Left kidney (tissue), 2 donors: ENCODE results near the gene WDPCP. TPM values are rescaled to one million over a fixed set of nuclear protein-coding genes. Genes with fewer than 3 reads are reported as not detected.
"Not testable (repeated sequence)": the region's sequence is repeated elsewhere in the genome, so short reads cannot be mapped to it uniquely, and the experiment has no call there.

Experiments used
- DNase-seq: peaks from one replicate; pipeline ENCODE4 v3.0.0-alpha.2; 2013
- polyA plus RNA-seq: library from polyadenylated mRNA; unstranded; fragments of 120-200 nt; gene quantifications from one replicate; pipeline ENCODE4 v1.2.1, GENCODE V29; 2013; ENCODE audit not compliant: insufficient read length

WDPCP gene
- polyA plus RNA-seq, 1 donor: 16.4 TPM

DNA sequence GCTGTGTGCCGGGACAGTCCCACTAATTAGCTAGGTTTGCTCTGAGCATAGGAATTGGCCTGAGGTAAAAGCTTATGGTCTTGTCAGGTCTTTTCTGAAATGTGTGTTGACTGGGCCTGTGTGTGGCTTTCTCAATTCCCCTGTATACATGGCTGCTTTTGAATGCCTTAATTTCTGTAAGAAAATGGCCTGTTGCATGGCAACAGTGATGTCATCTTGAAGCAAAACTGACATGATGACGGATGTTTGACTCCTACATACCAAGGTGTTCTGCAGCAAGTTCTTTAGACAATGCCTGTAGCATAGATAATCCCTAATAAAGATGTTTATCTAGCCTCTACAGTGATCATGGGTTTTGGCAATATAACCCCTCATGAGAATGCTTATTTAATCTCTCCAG lies 339.1 kb downstream of the WDPCP start:
- no peak for DNase-seq

DNA sequence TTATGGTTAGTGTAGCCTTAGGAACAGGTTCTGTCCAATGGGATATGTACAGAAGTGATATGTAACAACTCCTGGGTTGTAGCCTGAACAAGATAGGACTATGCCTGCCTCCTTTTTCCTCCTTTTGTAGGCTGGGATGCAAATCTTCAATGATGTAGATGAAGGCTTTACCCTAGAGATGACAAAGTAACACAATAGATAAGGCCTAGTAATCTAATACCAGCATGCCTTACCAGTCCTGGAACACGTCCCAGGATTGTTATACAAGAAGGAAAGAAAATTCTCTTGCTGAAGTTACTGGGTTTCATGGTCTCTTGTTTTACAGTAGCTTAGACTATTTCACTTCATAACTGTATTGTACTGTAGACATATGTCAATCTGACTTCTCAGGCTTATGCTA lies 345.5 kb downstream of the WDPCP start:
- DNase-seq: no peak

DNA sequence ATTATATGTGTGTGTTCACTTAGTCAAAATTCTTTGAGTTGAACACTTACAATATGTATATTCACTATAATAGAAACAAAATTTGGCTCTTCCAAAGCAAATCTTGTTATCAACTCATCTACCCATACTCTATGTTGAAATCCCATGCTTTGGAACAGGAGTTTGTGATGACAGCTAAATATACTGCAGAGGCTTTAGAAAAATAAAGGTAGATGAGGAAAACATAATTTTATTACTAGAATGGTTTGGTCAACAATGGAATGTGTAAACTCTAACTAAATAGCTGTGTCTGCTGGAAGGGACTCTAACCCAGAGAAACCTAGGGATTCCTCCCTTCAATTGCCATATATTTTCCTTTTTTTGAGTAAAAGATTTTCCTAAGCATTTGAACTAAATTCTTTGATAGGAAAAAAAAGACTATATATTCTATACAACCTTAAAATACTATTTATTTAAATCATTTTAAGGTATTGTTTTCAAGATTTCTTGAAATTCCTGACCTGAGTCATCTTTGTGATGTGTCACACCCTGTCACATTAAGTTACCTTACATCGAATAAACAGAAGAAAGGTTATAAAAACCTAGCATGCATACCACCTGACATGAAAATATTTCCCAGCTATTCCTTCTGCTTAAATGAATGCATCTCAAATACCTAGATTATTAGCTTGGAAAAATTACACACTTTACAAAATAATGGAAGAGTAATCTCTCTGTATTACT lies 362.2 kb downstream of the WDPCP start:
- no peak for DNase-seq

DNA sequence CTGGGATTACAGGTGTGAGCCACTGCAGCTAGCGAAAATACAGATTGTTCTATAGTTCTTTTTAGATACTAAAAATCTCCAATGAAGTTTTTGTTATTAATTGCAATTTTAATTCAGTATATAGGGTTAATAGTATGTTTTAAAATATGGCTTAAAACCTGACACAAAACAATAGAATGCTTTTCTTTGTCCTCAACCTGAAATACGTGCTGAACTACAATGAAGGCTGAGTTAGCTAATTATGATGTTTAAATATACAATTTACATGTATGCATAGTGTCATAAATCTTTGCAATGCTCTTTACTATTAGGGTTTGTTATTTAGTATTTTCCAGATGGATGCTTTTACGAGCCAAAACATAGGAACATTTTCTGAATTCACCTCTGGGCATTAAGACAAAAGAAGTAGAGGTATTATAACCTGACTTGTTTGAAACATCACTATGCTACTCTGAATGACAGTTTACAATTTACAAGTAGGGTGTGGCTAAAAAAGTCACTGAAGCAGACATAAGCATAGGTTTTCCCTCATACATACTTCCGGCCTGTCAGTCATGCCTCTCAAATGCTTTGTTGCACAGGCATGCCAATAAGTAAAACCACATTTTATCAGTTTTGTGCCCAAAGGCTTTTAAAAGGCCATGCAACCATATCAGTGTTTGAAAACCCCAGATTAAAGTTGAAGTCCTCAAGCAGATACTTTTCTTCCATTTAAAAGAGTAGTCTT lies 369.3 kb downstream of the WDPCP start:
- no peak for DNase-seq

DNA sequence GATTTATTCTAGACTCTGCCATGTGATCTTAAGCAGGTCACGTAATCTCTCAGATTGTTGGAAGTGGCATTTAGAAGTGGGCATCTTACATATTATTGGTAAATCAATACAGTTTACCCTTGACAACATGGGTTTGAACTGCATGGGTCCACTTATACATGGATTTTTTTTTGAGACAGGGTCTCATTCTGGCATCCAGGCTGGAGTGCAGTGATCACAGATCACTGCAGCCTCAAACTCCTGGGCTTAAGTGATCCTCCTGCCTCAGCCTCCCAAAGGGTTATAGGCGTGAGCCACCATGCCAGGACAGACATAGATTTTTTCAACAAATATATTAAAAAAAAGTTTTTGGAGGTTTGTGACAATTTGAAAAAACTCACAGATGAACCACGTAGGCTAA lies 393.0 kb downstream of the WDPCP start:
- no peak for DNase-seq

DNA sequence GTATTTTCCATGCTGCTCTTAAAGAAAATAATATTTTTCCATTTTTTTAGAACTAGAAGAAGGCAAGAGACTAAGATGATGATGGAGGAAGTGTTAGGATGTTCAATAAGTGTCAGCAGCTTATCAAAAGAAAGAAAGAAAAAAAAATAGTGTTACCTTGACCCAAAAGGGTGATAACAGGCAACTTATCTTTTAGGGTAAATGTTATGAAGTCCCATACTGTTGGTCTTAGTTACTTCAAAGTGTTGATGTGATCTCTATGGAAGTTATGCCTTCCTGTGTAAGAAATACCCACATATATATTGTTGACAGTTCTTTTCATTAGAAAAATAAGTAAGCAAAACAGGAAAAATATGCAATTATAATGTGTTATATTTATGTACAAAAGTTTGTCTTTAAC lies 394.1 kb downstream of the WDPCP start:
- DNase-seq: no peak

DNA sequence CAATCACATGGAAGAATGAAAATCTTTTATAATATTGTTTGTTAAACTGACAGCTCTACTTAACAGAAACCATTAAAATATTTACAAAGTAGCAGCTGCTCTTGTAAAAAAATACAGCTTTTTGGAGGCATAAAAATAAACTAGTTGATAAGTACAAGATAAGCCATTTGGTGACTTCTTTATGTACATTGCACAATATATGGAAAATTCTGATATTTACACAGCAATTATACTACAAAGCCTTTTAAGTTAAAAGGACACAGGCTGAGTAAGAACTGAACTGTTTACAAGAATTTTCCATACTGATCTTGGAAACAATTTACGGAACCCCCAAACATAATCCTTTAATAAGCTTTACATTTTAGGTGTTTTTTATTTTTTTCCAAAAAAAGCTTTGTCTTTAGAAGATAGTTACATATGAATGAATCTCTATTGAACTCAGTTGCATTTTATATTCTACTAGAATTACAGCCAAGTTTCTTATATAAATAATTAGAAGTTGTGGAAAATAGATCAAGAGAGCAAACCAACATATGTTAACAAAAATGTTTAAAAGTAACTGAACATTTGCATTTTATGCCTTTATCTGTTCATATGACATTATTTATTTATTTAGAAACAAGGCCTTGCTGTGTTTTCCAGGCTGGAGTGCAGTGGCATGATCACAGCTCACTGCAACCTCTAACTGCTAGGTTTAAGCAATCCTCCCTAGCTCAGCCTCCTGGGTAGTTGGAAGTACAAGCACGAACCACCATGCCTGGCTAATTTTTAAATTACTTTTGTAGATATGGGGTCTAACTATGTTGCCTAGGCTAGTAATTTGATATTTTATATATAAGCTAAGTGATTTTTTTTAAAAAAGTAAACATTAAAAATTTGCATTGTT lies 395.1 kb downstream of the WDPCP start:
- DNase-seq: no peak

DNA sequence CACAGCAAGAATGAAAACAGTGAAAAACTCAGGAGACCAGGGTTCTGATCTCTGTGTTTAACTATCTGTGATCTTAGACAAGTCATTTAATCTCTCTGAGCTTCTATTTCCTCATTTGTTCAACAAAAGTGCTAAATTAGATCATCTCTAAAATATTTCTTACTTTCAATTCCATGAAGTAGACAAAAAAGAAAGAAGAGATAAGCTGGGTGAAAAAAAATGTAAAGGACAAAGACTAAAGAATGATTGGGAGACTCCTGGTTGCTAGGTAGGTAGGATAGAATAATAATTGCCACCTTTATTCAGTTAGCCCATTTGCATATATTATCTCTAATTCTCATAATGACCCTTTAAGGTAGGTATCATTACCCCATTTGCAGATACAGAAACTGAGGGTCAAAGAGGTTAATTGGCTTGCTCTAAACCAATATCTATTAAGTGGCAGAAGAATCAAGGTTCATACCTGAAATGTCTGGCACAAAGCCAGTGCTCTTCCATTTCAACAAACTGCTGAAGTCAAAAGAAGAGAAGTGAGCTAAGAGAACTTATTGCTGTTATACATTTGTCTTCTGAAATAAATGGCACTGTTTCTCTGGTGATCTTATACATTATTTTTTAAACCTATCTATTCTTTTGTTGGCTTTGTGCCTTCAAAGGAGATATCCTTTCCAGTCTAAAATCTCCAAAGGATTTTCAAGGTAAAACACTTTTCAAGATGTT lies 395.9 kb downstream of the WDPCP start:
- DNase-seq: no peak

DNA sequence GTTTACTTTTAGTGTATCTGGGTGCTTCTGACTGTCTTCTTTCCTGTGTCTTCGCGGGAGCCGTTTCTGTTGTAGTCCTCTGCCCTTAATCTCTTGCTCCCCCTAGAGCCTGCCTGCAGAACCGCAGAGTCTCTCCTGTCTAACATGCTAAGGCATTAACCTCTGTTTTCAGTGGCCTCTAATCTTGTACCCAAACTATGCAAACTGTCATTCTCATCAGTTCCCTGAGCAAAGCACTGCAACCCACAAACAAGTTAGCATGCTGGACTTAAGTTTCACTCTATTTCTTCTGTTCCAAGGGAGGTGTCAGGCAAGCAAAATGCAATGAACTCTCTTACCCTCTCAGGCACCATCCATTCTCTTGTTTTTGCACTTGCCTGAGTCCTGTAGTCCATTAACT lies 399.3 kb downstream of the WDPCP start:
- no peak for DNase-seq

DNA sequence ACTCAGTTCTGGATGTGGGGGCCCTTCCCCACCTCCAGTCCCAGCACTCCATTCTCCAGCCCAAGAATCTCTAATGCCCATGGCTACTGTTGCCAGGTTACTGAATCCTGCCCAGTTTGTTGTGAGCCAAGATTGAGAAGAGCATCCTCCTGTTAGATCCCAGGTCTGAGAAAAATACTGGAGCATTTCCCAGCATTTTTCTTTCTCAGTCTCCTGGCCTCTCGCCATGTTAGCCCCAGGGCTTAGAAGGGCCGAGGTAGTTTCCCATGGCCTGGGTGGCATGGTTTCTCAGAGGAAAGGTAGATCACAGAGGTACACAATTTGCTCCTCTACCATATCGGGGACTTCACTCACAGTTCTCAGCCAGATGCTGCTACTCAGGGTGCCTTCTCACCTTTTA lies 401.9 kb downstream of the WDPCP start:
- no peak for DNase-seq

DNA sequence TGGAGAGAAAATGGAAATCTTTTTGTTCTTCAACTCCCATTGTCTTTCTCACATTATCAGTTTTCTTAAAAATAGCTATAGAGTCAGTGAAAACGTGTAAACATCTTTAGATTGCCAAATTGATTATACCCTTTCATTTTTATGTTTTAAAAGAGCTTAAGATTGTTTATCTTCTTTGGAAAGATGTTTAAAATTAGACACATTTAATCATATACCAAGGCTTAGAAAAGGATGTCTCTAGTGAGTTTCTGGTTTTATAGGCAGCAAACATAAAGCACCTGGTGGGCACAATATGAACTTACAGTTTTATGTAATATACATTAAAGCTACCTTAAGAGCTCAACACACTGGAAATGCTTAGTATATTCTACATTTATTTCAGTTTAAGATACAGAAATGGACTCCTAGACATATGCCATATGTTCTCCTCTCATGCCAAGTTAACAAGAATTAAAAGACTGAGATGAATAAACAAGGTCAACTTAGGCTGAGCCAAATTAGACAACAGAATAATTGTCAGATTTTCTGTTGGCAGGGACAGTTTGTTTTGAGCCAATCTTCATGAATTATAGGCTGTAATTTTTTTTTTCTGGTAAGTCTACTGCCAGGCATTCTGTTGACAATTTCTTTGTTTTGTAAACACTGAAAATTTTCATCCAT lies 425.0 kb downstream of the WDPCP start:
- DNase-seq: no peak

DNA sequence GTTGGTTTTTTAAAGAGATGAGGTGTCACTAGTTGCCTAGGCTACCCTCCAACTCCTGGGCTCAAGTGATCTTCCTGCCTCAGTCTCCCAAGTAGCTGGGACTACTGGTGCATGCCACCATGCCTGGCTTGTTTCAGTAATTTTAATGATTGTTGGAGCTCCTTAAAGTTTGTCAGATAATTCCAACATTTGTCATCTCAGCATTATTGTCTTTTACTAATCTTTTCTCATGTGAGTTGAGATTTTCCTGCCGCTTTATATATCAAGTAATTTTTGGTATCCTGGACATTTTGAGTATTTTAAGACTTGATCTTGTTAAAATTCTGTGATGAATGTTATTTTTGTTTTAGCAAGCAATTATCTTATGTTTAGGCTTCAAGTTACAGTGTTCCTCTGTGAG lies 429.0 kb downstream of the WDPCP start:
- DNase-seq: no peak

DNA sequence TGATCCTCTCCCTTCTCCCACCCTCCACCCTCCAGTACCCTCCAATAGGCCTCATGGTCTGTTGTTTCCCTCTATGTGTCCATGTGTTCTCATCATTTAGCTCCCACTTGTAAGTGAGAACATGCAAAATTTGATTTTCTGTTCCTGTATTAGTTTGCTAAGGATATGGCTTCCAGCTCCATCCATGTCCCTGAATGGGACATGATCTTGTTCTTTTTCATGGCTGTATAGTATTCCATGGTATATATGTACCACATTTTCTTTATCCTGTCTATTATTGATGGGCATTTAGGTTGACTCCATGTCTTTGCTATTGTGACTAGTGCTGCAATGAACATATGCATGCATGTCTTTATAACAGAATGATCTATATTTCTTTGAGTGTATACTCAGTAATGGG lies 451.6 kb downstream of the WDPCP start:
- DNase-seq: not testable (repeated sequence)

DNA sequence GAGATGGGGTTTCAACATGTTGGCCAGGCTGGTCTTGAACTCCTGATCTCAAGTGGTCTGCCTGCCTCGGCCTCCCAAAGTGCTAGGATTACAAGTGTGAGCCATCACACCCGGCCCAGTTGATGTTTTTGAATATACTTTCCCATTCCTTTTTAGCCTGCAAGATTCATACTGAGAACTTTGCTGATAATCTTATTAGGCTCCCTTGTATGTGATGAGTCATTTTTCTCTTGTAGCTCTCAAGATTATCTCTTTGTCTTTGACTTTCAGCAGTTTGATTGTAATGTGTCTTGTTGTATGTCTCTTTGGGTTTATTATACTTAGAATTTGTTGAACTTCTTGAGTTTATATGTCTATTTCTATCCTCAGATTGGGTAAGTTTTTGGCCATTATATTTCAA lies 456.3 kb downstream of the WDPCP start:
- no peak for DNase-seq

DNA sequence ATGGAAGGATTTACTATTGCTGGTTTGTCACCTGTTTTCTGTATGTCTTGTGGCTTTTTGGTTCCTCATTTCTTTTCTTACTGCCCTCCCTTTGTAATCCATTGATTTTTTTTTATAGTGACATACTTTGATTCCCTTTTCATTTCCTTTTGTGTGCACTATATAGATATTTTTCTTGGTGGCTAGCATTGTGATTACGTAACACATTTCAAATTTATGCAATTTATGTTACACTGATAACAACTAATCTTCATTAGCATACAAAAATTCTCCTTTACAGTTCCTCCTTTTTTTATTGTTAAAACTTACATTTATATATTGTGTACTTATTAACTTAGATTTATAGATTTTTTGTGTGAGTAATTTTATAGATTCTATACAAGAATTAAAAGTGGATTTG lies 457.1 kb downstream of the WDPCP start:
- no peak for DNase-seq

DNA sequence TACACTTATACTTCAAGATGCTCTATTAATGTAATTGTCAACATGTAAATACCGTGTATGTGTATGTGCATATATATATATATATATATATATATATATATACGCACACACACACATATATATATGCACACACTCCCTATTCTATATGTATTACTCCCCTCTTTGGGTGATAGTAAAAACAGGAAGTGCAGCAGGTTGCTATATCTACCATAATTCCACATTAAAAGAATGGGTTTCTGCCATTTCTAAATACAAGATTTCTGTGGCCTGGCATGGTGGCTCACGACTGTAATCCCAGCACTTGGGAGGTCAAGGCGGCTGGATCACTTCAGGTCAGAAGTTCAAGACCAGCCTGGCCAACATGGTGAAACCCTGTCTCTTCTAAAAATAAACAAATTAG lies 460.7 kb downstream of the WDPCP start:
- no peak for DNase-seq

DNA sequence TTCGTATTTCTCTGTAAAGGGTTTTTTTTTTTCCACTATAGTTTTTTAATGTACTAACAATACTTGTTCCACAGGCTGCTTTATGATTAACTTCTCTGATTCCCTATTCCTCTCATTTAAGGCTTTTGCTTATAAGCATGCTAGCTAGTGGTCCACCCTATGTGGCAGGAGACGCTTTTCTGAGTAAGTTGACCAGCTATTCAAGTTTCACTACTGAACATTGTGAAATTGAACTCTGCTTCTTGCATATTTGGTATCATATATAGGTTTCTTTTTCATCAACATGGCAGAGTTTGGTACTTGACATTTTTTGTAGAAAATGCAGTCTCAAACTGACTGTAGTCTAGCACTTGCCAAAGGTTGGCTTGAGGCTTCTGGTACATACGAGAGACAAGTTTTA lies 463.4 kb downstream of the WDPCP start:
- DNase-seq: no peak

DNA sequence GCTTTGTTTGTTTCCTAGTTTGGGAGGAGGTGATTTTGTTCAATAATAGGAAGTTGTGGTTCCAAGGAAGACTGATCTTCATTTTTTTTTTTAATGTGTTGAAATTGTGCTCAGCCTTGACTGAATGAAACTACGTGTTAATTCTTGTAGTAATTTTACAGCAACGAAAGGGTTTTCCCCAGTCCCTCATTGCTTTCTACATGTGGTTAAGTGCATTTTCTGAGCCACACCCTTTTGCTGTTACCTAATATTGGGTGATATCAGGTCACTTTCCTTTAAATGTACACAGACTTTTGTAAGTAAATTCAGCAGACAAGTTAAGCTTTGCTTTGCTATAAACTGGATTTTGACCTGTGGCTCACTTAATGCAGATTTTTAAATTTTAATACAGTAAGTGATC lies 464.1 kb downstream of the WDPCP start:
- no peak for DNase-seq

DNA sequence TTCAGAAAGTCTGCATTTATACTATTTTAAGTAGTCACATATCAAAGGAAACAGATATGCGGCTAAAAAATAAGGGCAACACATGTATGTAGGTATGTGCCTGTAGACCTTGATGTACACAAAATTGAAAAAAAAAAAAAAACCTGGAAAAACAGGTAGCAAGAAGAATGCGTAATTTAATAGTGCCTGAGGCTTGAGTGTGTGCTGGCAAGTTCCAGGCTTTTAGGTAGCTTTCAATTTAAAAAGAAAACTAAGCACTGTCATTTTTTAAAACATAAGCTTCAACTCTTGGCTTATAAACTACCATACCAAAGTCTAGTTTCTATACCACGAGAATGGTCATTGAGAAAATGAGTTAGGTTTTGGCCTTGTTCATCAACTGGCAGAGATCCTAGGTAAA lies 465.4 kb downstream of the WDPCP start:
- DNase-seq: no peak

DNA sequence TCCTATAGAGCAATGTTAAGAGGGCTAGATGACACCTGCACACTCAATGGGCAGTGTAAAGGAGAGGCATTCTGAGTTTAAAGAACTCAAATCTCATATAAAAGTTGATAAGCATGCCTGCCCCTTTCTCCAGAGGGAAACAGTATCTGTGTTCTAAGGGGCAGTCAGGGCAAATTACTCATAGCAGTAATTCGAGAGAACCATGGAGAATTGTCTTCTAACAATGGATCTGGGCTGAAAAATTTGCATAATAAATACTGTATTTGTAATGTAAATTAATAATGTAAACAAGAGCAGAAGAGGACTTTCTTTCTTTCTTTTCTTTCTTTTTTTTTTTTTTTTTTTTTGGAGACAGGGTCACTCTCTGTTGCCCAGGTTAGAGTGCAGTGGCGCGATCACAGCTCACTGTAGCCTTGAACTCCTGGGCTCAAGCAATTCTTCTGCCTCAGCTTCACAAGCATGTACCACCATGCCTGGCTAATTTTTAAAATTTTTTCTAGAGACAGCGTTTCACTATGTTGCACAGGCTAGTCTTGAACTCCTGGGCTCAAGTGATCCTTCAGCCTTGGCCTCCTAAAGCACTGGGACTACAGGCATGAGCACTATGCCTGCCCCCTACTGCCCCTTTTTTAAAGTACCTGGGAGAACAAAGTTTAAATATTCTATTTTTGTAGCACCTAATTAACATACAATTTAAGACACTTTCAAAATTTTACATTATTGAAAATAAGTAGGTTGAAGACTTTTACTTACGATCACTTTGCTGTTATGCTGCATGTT lies 467.0 kb downstream of the WDPCP start:
- DNase-seq: no peak

DNA sequence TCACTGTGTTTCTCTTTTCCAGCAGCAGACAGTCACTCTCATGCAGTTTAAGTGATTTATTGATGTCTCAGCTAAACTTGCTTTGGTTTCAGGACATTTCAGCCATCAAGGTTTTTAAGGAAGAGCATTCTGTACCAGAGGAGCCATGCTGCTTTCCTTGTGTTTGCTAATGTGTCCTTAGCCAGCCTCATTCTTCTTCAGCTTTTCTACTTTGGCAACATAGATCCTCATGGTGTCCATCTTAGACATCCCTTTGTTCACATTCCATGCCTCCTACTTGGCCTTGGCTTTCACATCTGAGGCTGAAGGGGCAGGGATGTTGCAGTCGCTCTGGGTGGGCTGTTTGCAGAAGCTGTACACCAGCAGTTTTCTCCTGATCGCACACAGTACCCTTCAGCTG lies 469.5 kb downstream of the WDPCP start:
- no peak for DNase-seq
